ENCODE measurements around the gene RHOF.
"Not testable (repeated sequence)": the region's sequence is repeated elsewhere in the genome, so short reads cannot be mapped to it uniquely, and the experiment has no call there.

RHOF gene

DNA sequence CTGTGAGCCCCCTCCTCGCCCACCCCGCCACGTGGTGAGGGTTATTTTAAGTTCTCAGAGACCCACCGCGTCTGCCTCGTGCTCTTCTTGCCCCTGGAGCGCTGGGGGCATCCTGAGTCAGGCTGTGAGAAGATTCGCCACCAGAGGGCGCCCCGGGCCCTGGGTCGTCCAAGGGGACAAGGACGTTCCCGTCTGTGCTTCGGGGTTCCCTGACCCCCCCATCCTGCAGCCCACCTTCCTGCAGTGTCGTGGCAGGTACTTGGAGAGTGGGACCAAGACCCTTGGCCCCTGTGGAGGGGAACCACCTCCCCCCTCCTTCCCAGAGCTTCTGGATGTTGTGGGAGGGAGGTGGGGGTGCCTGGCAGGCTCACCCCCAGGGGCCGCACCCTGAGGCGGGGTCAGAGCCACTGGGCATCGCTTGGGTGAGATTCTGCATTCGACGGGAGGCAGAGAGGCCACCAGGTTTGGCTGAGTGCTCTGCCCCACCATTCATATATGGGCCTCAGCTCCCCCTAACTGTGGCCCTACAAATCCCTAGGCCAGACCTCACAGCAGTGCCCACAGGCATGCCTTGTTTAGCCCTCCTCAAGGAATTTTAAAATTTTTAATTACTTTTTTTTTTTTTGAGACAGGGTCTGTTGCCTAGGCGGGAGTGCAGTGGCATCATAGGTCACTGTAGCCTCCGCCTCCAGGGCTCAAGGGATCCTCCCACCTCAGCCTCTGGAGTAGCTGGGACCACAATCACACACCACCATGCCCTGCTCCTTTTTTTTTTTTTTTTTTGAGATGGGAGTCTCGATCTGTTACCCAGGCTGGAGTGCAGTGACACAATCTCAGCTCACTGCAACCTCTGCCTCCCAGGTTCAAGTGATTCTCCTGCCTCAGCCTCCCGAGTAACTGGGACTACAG is 17.0 kb downstream of the RHOF start:
- DNase-seq (ENCODE audit: low read depth, low spot score): peak; percentile 83

DNA sequence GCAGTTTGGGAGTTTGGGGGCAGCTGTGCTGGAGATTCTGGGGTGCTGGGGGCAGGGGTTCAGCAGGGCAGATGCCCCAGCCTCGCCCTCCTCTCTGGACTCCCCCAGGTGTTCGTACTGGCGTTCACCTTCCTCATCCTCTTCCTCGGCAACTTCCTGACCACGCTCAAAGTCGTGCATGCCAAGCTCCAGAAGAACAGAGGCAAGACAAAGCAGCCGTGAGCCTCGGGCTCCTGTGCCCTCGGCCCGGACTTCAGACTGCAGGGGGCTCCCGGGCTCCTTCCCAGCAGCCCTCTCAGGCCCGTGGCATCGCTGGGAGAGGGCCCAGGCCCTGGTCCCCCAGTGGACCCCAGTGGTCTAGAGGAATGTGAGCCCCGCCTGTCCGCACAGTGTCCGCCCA is 18.0 kb downstream of the RHOF start:
- DNase-seq (ENCODE audit: low read depth, low spot score): no peak

DNA sequence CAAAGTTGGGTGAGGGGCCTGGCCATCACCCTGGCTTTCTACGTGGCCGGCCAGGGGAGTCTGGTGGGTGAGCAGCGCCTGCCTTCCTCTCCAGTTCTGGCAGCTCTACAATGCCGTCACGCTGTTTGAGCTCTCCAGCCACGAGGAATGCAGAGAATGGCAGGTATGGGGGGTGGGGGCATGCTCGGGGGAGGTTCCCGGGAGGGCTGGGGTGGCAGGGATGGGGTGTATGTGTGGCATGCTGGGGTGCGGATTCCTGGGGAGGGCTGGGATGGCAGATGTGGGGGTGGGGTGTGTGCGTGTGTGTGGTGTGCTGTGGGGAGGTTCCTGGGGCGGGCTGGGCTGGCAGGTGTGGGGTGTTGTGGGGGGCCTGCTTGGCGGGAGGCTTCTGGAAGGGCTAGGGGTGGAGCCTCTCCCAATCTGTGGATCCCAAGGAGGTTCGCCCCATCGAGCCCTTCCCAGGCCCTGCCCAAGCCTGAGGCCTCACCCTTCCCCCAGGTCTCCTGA is 18.5 kb downstream of the RHOF start:
- DNase-seq (ENCODE audit: low read depth, low spot score): no peak

DNA sequence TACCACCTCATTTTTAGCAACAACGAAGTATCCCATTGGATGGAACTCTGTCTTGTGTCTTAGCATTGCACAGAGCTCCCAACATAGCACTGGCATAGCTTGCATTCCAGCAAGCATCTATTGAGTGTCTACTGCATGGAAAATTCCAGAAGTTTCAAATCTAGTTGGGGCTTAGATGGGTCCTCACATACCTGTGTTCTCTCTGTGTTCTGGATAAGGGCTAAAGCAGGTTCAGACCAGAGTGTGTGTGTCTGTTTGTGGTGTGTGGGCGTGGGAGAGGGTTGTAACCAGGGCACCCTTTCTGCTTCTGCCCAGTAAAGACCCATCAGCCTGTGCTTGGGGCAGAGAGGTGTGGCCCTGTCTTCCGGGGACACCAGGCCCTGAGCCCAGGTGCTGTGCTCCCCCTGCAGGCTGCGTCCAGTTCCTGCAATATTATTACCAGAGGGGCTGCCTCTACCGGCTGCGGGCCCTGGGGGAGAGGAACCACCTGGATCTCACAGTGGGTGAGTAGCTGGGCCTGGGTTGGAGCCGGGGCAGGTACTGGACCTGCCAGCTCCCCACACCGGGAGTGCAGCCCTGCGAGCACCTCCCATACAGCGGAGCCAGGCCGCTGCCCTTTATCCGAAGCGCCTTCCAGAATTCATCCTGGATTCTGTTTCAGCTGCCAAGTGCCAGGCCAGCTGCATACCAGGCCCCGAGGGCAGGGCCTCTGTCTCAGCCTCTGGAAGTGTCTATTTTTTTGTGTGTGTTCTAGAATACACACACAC is 20.3 kb downstream of the RHOF start:
- DNase-seq (ENCODE audit: low read depth, low spot score): peak; percentile 61

DNA sequence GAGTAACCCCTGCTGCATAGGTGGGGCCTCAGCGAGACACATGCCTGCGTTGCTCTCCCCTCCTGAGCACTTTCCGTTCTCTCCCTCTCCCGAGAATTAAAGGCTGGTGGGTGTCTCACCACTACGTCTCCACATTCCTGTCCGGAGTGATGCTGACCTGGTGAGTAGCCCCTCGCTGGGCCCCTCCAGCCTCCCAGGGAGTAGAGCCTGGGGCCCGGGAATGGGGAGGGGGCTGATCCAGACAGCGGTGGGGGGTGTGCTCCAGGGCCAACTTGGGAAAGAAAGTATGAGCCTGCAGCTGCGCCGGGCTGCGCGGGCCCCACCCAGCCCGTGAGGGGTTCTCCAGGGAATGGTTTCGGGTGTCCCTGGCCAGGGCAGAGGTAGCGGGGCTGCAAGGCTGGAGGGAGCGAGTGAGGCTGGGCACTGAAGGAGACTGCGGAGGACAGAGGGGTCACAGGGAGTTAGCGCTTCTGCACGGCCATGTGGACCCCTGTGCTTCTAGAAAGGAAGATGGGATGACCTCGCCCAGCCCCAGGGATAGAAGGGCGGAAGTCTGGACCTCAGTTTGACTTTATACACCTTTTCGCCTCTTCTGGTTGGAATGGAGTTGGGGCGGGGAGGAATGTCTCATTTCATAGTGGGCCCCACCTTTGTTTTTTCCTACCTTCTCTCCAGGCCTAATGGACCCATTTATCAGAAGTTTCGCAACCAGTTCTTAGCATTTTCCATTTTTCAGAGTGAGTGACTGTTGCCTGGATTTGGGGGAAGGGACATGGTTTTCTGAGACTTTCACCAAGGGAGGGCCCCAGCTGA is 22.5 kb downstream of the RHOF start:
- no peak for DNase-seq (ENCODE audit: low read depth, low spot score)

DNA sequence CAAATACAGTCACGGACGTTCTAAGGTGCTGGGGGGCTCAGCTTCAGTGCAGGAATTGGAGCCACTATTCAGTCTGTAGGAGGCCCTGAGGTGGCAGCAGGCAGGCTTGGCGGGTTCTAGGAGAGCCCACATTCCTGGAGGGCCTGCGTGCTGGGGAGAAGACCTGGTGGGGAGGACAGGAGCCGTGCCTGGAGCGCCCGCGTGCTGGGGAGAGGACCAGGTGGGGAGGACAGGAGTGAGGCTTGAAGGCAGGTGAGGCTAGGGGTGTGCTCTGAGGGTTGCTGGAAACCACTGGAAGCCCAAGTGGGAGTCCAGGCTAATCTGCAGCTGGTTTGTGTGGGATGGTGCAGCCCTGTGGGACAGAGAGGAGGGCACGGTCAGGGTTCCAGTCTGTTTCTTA is 23.1 kb downstream of the RHOF start:
- DNase-seq (ENCODE audit: low read depth, low spot score): no peak

DNA sequence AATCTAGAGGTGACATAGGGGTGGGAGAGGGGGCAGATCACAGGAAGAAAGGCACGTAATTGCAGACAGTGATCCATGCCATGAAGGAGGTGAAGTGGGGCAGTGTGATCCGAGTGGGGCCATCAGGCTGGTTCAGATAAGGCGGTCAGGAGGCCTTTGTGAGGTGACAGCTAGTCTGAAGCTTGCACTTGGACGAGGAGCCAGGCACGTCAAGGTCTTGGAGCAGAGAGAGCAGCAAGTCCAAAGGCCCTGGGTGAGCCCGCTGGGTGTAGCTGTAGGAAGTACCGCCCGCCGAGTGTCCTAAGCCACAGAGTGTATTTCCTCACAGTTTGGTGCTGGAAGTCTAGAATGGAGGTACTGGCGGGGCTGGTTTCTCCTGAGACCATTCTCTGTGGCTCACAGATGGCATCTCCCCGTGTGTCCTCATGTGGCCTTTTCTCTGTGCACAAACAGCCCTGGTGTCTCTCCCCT is 23.6 kb downstream of the RHOF start:
- no peak for DNase-seq (ENCODE audit: low read depth, low spot score)

DNA sequence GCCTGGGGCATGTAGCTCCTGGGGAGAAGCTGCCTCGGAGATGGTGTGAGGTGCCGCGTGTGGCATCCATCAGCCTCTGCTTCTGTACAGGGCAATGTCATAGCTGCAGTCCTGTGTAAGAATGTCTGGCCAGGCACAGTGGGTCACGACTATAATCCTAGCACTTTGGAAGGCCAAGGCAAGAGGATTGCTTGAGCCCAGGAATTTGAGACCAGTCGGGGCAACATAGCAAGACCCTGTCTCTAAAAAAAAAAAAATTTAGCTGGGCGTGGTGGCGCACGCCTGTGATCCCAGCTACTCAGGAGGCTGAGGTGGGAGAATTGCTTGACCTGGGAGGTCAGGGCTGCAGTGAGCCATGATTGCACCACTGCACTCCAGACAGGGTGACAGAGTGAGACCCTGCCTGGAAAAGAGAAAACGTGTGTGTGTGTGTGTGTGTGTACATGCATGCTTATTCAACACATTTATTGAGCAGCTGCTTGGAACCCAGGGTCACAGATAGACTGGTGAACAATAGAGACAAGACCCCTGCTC is 24.1 kb downstream of the RHOF start:
- DNase-seq (ENCODE audit: low read depth, low spot score): no peak

DNA sequence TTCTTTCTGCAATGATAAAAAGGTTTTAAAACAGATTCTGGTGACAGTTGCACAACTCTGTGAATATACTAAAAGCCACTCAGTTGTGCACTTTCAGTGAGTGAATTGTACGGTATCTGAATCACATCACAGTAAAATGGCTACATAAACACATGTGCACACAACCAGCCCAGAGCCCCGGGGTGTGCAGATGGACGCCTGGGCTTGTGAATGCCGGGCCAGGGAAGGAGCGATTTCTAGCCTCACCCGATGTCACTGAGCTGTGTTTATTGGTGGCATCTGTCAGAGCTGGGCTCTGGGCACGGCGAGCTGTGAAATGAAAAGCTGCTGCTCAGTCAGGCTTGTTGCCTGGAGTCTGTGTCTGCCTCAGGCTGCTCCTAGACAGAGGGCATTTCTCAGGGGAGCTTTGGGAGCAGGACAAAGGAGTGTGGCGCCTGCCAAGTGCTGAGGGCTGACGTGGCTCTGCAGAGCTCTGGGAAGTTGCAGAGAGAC is 25.9 kb downstream of the RHOF start:
- no peak for DNase-seq (ENCODE audit: low read depth, low spot score)

DNA sequence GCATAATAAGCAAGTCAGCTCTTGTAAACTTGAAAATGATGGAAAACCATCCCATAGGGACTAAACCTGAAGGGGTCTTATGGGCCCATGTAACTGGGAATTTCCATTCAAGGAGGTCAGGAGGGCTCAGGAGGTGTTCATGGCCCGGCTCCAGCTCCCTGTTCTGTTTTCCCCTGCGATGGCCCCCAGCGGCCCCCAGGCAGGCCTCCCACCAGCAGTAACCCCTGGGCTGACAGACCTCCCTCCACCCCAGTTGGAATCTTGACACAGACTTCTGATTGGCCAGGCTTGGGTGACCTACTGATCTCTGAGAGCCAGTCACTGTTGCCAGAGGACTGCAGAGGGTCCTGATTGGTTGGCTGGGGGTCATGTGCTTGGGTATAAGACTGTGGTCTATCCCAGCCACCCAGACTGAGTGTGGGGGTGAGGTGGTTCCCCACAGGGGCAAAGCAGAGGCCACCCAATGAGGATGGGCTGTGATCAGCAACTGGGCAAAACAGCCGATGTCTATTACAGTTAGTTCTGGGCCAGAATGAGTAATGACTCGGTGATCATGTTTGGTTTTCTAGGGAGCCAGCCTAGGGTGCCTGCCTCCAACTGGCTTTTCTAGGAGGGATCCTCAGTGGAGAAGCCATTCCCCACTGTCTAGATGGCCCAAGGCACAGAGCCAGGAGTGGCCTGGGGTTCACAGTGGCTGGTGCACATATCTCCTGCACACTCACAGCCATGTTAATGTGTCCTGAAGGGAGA is 27.0 kb downstream of the RHOF start:
- DNase-seq (ENCODE audit: low read depth, low spot score): no peak

DNA sequence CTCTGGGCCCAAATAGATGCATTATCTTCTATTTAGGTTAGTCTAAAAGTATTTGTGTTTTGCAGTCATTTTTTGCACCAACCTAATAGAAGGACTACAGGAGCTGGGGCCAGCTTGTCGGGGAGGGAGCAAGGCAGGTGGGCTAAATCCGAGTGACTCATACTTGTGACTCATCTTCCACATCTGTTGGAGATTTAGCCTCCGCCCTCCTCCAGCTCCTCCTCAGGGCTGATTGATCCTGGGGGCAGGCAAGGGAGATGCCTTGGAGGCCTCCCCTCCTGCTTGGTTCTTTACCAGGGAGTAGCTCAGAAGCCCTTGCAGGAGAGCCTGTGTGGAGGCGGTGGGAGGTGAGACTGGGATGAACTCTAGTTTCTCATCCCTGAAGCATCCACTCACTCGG is 27.9 kb downstream of the RHOF start:
- no peak for DNase-seq (ENCODE audit: low read depth, low spot score)

DNA sequence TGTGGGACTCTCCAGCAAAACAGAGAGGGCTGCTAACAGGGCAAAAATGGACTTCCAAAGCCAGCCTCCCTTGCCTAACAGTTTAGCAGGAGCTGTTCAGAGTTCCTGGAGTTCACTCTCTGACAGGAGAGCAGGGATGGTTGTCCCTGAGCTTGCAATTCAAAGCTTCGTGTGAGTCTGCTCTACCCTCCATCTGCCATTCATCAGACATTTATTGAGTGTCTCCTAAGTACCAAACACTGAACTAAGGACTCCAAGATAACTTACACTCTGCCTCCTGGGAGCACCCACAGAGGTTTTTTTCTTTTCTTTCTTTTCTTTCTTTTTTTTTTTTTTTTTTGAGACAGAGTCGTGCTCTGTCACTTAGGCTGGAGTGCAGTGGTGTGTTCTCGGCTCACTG is 28.7 kb downstream of the RHOF start:
- DNase-seq (ENCODE audit: low read depth, low spot score): no peak

DNA sequence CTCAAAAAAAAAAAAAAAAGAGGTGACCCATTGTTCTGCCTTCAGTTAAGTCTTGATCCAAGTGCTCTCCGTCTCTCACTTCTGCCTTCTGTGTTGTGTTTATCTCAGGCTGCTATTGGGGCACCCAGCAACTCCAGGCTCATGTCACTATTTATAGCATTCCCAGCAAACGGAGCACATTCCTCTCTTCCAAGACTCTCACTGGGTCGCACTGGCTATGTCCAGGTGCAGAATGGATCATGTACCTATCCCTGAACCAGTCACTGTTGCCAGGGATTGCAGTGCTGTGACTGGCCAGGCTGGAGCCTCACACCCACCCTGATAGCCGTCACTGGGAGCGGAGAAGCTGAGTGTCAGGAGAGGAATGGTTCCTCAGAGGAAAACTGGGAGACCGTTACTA is 31.2 kb downstream of the RHOF start:
- DNase-seq (ENCODE audit: low read depth, low spot score): no peak

DNA sequence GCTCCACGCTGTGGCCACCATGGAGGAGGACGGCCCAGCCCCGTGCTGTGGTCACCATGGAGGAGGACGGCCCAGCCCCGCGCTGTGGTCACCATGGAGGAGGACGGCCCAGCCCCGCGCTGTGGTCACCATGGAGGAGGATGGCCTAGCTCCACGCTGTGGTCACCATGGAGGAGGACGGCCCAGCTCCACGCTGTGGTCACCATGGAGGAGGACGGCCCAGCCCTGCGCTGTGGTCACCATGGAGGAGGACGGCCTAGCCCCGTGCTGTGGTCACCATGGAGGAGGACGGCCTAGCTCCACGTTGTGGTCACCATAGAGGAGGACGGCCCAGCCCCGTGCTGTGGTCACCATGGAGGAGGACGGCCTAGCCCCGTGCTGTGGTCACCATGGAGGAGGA is 35.0 kb downstream of the RHOF start:
- not testable (repeated sequence) for DNase-seq (ENCODE audit: low read depth, low spot score)

DNA sequence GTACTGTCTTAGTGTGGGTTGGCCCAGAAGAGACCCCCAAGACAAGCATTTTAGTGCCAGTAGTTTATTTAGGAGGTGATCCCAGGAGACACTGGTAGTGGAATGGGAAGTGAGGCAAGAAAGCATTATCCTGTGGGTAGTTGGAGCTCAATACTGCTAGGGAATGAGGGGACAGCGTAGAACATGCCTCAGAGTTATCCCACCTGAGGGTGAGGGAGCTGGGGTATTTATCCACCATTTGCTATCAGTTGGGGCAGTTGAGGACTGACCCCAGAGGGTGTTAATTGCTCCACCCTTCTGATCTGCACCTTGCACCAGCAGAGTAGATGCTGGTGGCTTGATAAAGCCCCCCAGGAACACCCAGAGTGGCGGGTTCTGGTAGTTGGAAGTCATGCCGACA is 37.9 kb downstream of the RHOF start:
- DNase-seq (ENCODE audit: low read depth, low spot score): no peak

DNA sequence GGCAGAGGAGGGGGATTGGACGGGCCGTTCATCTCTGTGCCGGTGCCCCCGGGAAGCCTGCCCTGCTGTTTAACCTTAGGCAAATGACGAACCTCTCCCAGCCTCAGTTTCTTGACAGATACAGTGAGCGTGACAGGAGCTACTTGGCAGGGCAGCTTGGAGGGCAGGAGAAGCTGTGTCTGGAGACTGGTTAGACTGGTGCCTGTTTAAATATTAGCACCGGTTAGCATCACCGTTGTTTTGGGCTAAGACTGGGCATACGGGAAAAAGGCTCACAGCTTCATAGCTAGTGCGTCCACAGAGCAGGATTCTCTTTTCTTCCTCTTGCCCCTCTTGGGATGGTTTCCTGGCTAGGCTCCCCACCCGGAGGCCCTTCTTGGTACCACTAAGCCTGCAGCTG is 38.7 kb downstream of the RHOF start:
- DNase-seq (ENCODE audit: low read depth, low spot score): no peak

DNA sequence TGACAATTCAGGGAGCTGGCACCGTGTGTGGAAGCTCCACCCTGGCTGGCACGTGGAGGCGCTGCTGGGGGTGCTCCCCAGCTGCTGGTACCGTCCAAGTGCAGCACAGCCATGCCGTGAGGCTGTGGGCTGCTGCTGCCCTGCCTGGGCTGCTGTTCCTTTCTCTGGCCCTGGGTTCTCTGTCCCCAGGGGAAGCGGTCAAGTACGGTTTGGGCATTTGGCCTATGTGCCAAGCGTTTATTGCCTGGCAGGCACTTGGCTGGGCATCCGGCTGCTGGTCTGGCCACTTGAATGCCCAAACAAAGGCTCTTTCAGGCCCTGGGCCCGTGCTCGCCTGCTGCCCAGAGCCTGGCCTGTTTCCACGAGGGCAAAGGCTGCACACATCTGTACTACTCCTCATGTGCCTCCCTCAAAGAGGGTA is 39.6 kb downstream of the RHOF start:
- DNase-seq (ENCODE audit: low read depth, low spot score): no peak

DNA sequence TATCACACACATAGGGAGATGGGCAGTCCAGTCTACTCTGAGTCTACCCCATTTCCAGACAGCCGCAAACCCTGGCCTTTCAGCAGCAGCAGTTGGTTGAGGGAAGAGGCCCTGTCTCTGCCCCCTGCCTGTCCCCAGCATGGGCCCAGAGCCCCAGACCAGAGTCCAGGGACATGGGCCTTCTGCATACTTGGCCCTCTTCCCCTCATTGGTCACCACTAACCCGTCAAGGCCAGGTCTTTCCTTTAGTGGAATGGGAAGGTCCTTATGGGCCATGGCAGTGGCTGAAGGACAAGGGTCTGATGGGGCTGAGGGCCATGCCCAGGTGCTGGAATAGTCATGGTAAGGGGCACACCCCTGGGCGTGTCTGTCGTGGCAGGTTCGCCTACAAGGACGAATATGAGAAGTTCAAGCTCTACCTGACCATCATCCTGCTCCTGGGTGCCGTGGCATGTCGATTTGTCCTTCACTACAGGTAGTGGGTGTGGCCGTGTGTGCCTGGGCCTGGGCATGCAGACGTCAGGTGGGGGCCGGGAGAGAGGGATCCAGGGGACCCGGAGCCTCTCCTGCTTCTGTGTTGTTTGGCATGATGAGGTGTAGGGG is 41.6 kb downstream of the RHOF start:
- DNase-seq (ENCODE audit: low read depth, low spot score): no peak

DNA sequence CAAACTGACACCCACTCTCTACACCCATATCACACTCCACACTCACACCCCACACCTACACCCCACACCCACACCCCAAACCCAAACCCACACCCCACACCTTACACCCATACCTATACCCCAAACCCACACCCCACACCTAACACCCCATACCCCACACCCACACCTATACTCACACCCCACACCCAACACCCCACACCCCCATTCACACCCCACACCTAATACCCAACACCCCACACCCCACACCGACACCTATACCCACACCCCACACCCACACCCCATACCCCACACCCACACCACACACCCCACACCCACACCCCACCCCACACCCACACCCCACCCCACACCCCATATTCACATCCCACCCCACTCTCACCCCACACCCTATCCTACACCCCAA is 42.5 kb downstream of the RHOF start:
- no peak for DNase-seq (ENCODE audit: low read depth, low spot score)

DNA sequence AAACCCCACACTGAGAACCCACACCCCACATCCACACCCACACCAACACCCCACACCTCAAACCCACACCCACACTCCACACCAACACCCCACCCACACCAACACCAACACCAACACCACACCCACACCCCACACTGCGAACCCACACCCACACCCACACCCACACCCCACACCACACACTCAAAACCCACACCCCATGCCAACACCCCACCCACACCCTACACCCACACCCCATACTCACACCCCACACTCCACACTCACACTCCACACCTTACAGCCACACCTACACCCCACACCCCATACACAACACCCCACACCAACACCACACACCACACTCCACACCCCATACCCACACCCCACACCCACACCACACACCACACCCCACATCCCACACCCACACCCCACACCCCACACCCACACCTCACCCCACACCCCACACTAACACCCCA is 43.0 kb downstream of the RHOF start:
- no peak for DNase-seq (ENCODE audit: low read depth, low spot score)

Data from activated CD4-positive, CD25-positive, alpha-beta regulatory T cell treated with anti-CD3 and anti-CD28 coated beads, Interleukin-2, amount 50 U/mL, for 16 hours (primary cell).